ENCODE results near the gene PRH2. TPM values are rescaled to one million over a fixed set of nuclear protein-coding genes. Genes with fewer than 3 reads are reported as not detected.

Gene PRH2
- total RNA-seq, 1 experiment from 2014 or later: not detected

DNA sequence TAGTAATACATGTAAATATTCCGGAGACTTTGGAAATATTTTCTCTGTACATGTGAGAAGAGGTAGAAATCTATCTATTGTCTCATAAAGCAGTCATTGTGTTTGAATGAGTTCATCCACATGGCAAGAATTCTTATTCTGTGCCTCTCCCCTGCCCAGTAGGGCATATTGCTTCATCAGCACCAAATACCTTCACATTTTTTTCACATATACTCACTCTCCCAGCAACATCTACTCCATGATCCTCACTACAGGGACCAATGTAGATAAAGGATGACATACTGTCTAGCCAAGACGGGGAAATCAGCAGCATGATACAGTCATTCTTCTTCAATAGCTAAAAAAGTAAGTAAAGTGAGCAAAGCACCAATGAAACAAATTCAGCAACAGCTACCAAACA lies 11.4 kb downstream of the PRH2 start:
- Histone ChIP-seq H3K4me3 (no peak overlapping the region), H3K27me3 (no peaks in the 10 kb centered on the region), H3K9me3 (replicated peaks) (peaks cover 5% of the 10 kb centered on the region; the same call in 1 of the 2 replicates), H3K4me1 (peaks cover 8% of the 10 kb centered on the region), H3K27ac (no peak overlapping the region), H3K36me3 (no peaks in the 10 kb centered on the region)
- no peak for DNase-seq

DNA sequence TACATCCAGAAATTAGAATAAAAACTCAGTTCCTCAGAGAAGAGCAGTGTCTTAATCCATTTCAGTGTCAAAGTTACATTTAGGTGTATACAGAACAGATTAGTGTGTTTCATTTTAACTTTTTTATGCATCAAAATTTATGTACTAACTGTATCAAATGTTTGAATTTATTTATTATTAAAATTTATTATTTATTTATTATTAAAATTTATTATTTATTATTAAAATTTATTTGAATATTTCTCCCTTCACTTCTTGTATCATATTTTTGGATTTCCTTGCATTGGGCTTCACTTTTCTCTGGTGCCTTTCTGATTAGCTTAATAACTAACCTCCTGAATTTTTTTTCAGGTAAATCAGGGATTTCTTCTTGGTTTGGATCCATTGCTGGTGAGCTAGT lies 12.3 kb downstream of the PRH2 start:
- no peak for DNase-seq
- H3K4me3 ChIP-seq: no peak overlapping the region
- H3K27ac ChIP-seq: no peak overlapping the region
- H3K36me3 ChIP-seq: no peaks in the 10 kb centered on the region
- H3K9me3 ChIP-seq (replicated peaks): peaks cover 5% of the 10 kb centered on the region; the same call in 1 of the 2 replicates
- H3K27me3 ChIP-seq: no peaks in the 10 kb centered on the region
- H3K4me1 ChIP-seq: peaks cover 8% of the 10 kb centered on the region

DNA sequence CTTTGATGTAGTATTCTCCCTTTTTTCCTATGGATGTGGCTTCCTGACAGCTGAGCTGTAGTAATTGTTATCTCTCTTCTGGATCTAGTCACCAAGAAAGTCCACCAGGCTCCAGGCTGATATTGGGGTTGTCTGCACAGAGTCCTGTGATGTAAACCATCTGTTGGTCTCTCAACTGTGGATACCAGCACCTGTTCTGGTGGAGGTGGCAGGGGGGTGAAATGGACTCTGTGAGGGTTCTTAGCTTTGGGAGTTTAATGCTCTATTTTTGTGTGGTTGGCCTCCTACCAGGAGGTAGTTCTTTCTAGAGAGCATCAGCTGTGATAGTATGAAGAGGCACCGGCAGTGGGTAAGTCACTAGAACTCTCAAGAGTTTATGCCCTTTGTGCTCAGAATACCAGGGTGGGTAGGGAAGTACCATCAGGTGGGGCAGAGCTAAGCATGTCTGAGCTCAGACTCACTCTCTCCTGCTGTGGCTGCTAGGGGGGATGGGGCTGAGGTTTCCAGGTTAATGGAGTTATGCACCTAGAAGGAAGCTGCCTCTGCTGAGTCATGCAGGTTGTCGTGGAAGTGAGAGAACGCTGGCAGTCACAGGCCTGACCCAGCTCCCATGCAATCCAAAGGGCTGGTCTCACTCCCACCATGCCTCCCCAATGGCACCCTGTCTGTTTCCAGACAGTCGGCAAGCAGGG lies 13.0 kb downstream of the PRH2 start:
- H3K4me3 ChIP-seq: no peak overlapping the region
- peak overlapping the region; percentile 29 for H3K27ac ChIP-seq
- H3K9me3 ChIP-seq (replicated peaks): peaks cover 5% of the 10 kb centered on the region; the same call in 1 of the 2 replicates
- H3K4me1 ChIP-seq: peaks cover 8% of the 10 kb centered on the region
- H3K27me3 ChIP-seq: no peaks in the 10 kb centered on the region
- H3K36me3 ChIP-seq: no peaks in the 10 kb centered on the region
- peak; percentile 77 to 80 for DNase-seq

DNA sequence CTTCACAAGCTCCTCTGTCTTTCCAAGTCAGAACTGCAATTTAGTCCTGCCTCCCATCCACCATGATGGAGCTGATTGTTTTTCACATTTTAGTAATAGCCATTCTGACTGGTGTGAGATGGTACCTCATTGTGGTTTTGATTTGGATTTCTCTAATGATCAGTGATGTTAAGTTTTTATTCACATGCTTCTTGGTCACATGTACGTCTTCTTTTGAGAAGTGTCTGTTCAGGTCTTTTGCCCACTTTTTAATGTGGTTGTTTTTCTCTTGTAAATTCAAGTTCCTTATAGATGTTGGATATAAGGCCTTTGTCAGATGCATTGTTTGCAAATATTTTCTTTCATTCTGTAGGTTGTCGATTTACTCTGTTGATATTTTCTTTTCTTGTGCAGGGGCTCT lies 14.1 kb downstream of the PRH2 start:
- H3K27me3 ChIP-seq: no peaks in the 10 kb centered on the region
- no peak overlapping the region for H3K4me3 ChIP-seq
- no peak for DNase-seq
- H3K4me1 ChIP-seq: peaks cover 8% of the 10 kb centered on the region
- H3K36me3 ChIP-seq: peaks cover 3% of the 10 kb centered on the region; the same call in 1 of the 2 replicates
- peaks cover 8% of the 10 kb centered on the region; the same call in 1 of the 2 replicates for H3K9me3 ChIP-seq (replicated peaks)
- H3K27ac ChIP-seq: no peak overlapping the region

DNA sequence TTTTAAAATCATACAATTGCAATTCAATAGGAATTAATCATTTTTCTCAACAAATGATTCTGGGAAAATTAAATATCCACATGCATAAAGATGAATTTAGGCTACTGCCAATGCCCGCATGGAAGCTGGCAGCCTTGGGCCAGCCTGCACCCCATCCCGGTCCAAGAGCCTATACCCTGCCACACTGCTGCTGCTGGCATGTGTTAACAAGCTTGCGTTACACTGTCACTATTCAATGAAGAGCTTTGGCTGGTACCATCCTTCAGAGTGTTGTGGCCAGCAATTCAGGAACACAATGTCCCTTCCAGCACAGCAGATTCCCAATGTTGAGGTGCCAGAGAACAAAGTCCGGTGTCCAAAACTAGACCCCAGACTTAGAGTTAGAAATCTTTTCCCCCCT lies 23.6 kb downstream of the PRH2 start:
- DNase-seq: no peak
- Histone ChIP-seq H3K4me3 (no peak overlapping the region), H3K27ac (no peak overlapping the region), H3K36me3 (peaks cover 3% of the 10 kb centered on the region), H3K9me3 (replicated peaks) (peaks cover 10% of the 10 kb centered on the region; the same call in 1 of the 2 replicates), H3K27me3 (0 out of 2 replicates have a peak, but pooled peaks cover 3% of the 10 kb centered on the region), H3K4me1 (no peaks in the 10 kb centered on the region)

DNA sequence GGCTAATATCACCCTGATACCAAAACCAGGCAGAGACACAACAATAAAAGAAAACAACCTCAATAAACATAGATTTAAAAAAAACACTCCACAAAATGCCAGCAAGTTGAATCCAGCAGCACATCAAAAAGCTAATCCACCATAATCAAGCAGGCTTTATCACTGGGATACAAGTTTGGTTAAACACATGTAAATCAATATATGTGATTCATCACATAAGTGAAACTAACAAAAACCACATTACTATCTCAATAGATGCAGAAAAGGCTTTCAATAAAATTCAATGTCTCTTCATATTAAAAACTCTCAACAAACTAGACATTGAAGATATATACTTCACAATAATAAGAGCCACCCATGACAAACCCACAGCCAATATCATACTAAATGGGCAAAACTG lies 27.0 kb downstream of the PRH2 start:
- no peaks in the 10 kb centered on the region for H3K4me1 ChIP-seq
- H3K36me3 ChIP-seq: no peaks in the 10 kb centered on the region; the same call in 1 of the 2 replicates
- no peak overlapping the region for H3K27ac ChIP-seq
- DNase-seq: no peak
- H3K4me3 ChIP-seq: no peak overlapping the region
- no peaks in the 10 kb centered on the region for H3K27me3 ChIP-seq
- H3K9me3 ChIP-seq (replicated peaks): peaks cover 3% of the 10 kb centered on the region; the same call in 1 of the 2 replicates

DNA sequence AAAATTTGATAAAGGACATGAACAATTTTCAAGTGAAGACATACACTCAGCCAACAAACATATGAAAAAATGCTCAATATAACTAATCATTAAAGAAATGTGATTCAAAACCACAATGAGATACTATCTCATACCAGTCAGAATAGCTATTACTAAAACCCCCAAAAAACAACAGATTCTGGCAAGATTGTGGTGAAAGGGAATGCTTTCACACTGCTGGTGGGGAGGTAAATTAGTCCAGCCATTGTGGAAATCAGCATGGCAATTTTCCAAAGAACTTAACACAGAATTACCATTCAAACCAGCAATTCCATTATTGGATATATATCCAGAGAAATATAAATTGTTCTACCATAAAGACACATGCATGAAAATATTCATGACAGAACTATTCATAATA lies 28.7 kb downstream of the PRH2 start:
- no peaks in the 10 kb centered on the region for H3K27me3 ChIP-seq
- H3K9me3 ChIP-seq (replicated peaks): peaks cover 3% of the 10 kb centered on the region; the same call in 1 of the 2 replicates
- no peak overlapping the region for H3K27ac ChIP-seq
- no peak overlapping the region for H3K4me3 ChIP-seq
- H3K4me1 ChIP-seq: no peaks in the 10 kb centered on the region
- DNase-seq: no peak
- H3K36me3 ChIP-seq: no peaks in the 10 kb centered on the region

DNA sequence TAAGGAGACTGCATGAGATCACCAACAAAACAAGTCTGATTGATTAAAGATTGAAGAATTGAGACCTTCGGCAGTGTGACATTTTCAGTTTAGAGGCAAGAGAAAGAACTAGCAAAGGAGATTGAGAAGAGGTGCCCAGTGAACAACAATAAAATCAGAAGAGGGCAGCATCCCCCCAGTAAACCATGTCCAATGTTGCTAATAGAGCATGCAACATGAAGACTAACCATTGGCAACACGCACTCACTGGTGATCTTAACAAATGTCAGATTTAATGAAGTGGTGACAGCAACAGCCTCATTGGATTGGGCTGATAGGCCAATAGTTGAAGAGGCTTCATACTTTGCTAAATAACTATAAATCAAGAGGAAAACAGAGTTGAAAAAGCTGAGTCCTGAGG lies 30.8 kb downstream of the PRH2 start:
- Histone ChIP-seq H3K9me3 (replicated peaks) (0 out of 2 replicates have a peak, but pooled peaks cover 3% of the 10 kb centered on the region), H3K4me1 (no peaks in the 10 kb centered on the region)

DNA sequence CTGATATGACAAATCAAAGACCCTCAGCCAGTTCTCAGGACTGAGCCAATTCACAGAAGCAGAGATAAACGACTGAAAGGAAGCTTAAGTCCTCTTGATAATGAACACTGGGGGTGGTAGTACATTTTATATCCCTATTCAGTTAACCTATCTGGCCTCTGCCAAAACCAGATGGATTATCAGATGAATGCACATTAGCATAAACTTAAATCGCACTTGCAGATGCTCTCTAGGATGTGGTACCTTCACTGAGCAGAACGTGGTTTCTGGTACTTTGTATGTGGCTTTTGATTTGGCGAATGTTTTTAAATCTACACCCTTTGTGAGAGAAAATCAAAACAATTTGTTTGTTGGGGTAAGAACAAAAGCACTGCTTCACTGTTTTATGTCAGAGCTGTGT lies 31.2 kb downstream of the PRH2 start:
- Histone ChIP-seq H3K27me3 (no peaks in the 10 kb centered on the region), H3K36me3 (no peaks in the 10 kb centered on the region), H3K4me3 (no peak overlapping the region), H3K27ac (no peak overlapping the region), H3K9me3 (replicated peaks) (no peaks in the 10 kb centered on the region), H3K4me1 (no peaks in the 10 kb centered on the region)
- no peak for DNase-seq

More for the DNA sequence above, 30.8 kb downstream of the PRH2 start:
- Histone ChIP-seq H3K36me3 (no peaks in the 10 kb centered on the region), H3K27ac (no peak overlapping the region), H3K4me3 (no peak overlapping the region), H3K27me3 (no peaks in the 10 kb centered on the region)
- DNase-seq: no peak

DNA sequence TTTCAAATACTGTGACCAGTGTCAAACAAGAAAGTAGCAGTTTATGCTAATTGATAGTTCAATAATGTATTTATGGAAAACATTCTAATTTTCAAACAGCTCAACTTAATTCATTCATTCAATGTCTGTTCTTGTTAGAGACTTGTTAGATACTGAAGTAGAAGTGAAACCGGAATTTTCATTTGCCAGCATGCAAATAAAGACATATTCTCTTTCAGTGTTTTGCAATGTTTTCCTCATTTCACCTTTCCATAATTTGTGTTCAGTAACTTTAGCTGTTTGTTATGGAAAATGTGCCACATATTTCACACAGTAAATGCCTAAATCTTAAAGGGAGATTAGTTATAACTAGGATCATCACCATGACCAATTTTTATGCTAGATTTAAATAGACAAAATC lies 36.4 kb downstream of the PRH2 start:
- H3K36me3 ChIP-seq: no peaks in the 10 kb centered on the region; the same call in 1 of the 2 replicates
- no peaks in the 10 kb centered on the region for H3K9me3 ChIP-seq (replicated peaks)
- no peak overlapping the region for H3K4me3 ChIP-seq
- H3K27ac ChIP-seq: no peak overlapping the region
- no peaks in the 10 kb centered on the region for H3K27me3 ChIP-seq
- H3K4me1 ChIP-seq: no peaks in the 10 kb centered on the region
- no peak for DNase-seq

DNA sequence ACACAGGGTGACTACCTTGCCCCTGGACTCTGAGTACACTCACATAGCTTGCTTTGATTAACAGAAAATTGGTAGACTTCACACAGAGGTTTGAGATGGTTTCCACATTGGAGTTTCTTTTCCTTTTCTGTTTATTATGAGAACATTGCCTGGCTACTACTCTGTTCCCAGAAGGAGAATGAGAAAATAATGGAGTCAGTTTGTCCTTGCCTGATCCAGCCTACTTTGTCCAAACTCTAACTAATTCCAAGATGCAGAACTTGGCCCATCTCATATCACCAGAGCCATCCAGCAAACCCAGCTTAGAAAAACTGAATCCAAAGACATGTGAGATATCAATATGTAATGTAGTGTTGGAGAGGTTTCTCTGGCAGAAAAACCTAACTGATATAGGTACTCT lies 37.3 kb downstream of the PRH2 start:
- H3K9me3 ChIP-seq (replicated peaks): no peaks in the 10 kb centered on the region
- H3K27me3 ChIP-seq: no peaks in the 10 kb centered on the region
- H3K4me1 ChIP-seq: no peaks in the 10 kb centered on the region
- DNase-seq: no peak
- H3K27ac ChIP-seq: no peak overlapping the region
- H3K36me3 ChIP-seq: no peaks in the 10 kb centered on the region; the same call in 1 of the 2 replicates
- H3K4me3 ChIP-seq: no peak overlapping the region

DNA sequence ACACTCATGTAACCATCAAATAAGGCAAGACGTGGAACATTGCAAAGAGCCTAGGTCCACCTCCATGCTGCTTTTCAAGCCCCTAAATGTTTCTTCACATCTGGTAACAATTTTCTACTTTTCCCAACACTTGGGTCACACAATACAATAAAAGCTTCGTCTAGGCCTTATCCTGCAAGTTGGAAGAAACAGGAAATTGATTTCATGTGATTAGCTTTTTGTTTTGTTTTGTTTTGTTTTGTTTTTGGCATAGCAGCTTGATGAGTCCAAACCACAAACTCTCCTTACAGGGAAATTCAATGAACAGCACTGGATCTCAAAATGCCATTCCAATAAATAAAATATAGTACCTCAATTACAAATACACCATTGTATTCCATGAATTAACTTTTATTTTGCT lies 38.4 kb downstream of the PRH2 start:
- DNase-seq: no peak
- Histone ChIP-seq H3K4me3 (no peak overlapping the region), H3K27me3 (no peaks in the 10 kb centered on the region), H3K4me1 (no peaks in the 10 kb centered on the region), H3K9me3 (replicated peaks) (no peaks in the 10 kb centered on the region), H3K27ac (no peak overlapping the region), H3K36me3 (peaks cover 2% of the 10 kb centered on the region; the same call in 1 of the 2 replicates)

DNA sequence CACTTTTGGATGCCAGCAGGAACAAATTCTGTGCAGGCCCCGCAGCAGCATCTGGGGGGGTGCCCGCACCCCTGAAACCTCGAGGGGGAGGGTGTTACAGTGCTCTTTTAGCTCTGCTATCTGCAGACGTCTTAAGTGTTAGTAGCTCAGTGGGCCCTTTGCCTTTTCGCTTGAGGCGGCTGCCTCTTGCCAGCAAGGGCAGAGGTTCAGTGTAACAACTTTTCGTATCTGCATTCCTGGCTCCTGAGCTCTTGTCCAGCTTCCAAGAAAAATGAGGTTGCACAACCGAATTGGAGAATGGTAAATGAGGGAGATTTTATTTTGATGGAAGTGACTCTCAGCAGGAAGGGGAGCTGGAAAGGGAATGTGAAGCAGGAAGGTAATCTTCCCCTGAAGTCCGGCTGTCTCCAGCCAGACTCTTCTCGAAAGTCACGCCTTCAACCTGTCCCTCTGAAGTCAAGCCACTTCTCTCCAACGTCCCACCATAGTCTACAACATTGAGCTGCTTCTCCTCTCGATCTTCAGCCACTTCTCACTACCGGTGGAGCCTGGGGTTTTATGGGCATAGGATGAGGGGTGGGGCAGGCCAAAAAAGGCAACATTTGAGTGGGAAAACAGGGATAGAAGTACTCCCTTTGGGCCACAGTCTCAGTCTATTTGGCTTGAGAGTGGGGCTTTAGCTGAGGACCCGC lies 39.9 kb downstream of the PRH2 start:
- Histone ChIP-seq H3K27me3 (no peaks in the 10 kb centered on the region), H3K4me1 (no peaks in the 10 kb centered on the region), H3K9me3 (replicated peaks) (no peaks in the 10 kb centered on the region), H3K4me3 (no peak overlapping the region), H3K36me3 (peaks cover 2% of the 10 kb centered on the region; the same call in 1 of the 2 replicates), H3K27ac (no peak overlapping the region)
- no peak for DNase-seq

DNA sequence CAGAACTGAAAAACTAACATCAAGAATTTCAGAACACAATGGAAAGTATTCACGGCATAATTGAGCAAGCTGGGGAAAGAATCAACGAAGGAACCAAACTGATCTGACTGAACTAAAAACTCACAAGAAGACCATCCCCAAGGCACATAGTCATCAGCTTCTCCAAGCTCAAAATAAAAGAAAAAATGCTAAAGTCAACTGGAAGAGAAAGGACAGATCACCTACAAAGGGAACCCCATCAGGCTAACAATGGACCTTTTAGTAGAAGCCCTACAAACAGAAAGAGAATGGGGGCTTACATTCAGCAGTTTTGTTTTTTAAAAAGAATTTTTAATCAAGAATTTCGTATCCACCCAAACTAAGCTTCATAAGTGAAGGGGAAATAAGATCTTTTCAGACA lies 45.9 kb downstream of the PRH2 start:
- no peak for DNase-seq
- no peak overlapping the region for H3K4me3 ChIP-seq
- H3K9me3 ChIP-seq (replicated peaks): no peaks in the 10 kb centered on the region
- H3K4me1 ChIP-seq: no peaks in the 10 kb centered on the region
- H3K36me3 ChIP-seq: peaks cover 2% of the 10 kb centered on the region; the same call in 1 of the 2 replicates
- no peaks in the 10 kb centered on the region for H3K27me3 ChIP-seq
- no peak overlapping the region for H3K27ac ChIP-seq

DNA sequence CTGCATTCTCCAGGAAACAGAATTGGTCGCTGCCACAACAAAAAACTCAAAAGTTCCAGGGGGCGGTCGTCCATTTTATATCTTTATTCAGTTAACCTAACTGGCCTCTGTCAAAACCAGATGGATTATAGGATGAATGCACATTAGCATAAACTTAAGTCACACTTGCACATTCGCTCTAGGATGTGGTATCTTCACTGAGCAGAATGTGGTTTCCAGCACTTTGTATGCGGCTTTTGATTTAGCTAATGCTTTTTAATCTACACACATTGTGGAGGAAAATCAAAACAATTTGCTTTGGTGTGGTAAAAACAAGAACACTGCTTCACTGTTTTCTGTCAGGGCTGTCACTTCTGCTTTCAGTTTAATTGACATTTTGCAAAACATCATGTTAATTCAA lies 53.2 kb downstream of the PRH2 start:
- H3K27ac ChIP-seq: no peak overlapping the region
- DNase-seq: peak in 1 of 2 experiments; percentile 11

More for the DNA sequence above, 53.2 kb downstream of the PRH2 start:
- peaks cover 5% of the 10 kb centered on the region; the same call in 1 of the 2 replicates for H3K4me1 ChIP-seq
- no peak overlapping the region for H3K4me3 ChIP-seq
- H3K27me3 ChIP-seq: no peaks in the 10 kb centered on the region
- H3K9me3 ChIP-seq (replicated peaks): no peaks in the 10 kb centered on the region
- H3K36me3 ChIP-seq: no peaks in the 10 kb centered on the region

Data from SJCRH30 (cell line).